CD8-positive, alpha-beta memory T cell (primary cell): ENCODE measurements around the gene RPL5. TPM values are rescaled to one million over a fixed set of nuclear protein-coding genes. Genes with fewer than 3 reads are reported as not detected.
"Not testable (repeated sequence)": the region's sequence is repeated elsewhere in the genome, so short reads cannot be mapped to it uniquely, and the experiment has no call there.

Experiments used
- CTCF ChIA-PET: fragments of 350-600 bp; sonication (Branson Sonifier 250); formaldehyde crosslinking; loops from one replicate; lab custom pipeline; 2021; ENCODE audit warnings: antibody characterized with exemption; lab: Charles Lee
- POLR2A ChIA-PET: fragments of 350-600 bp; sonication (Branson Sonifier 250); formaldehyde crosslinking; loops from one replicate; lab custom pipeline; 2021; ENCODE audit warnings: antibody characterized with exemption; lab: Charles Lee
- DNase-seq, 5 donors: peaks; one replicate each; pipeline versions ENCODE4 v3.0.0 to v3.0.0-alpha.2; 2020 to 2022; ENCODE audit warnings: mixed read lengths in 1 of 5
- H3K27ac ChIP-seq: one replicate; pipeline ENCODE4 v1.7.0; 2013; ENCODE audit warnings: low read depth, mild to moderate bottlenecking, low read length, moderate library complexity
- H3K27me3 ChIP-seq: 2 replicates; pipeline ENCODE4 v1.7.0; 2013; ENCODE audit warnings: low read length, mild to moderate bottlenecking; ENCODE audit not compliant: insufficient read depth, poor library complexity, severe bottlenecking
- H3K36me3 ChIP-seq: 2 replicates; pipeline ENCODE4 v1.7.0; 2013; ENCODE audit warnings: mild to moderate bottlenecking, low read length, moderate library complexity; ENCODE audit not compliant: insufficient read depth
- H3K4me1 ChIP-seq: 2 replicates; pipeline ENCODE4 v1.7.0; 2013; ENCODE audit warnings: mild to moderate bottlenecking, low read length, moderate library complexity; ENCODE audit not compliant: insufficient read depth
- H3K4me3 ChIP-seq: 2 replicates; pipeline ENCODE4 v1.7.0; 2013; ENCODE audit warnings: mild to moderate bottlenecking, low read length
- H3K9me3 ChIP-seq: 2 replicates; pipeline ENCODE4 v1.7.0; 2013; ENCODE audit warnings: mild to moderate bottlenecking, low read length
- H3K27ac Mint-ChIP-seq, 8 donors: one replicate each; pipeline ENCODE4 v1.8.0; 2020 to 2021; ENCODE audit warnings: mixed read lengths in 8 of 8, mild to moderate bottlenecking in 6 of 8, inconsistent platforms in 3 of 8, moderate library complexity in 3 of 8
- H3K27me3 Mint-ChIP-seq, 2 donors: one replicate each; pipeline ENCODE4 v1.8.0; 2020 to 2021; ENCODE audit warnings: mixed read lengths in 2 of 2, mild to moderate bottlenecking in 1 of 2, moderate library complexity in 1 of 2
- H3K36me3 Mint-ChIP-seq, 3 donors: one replicate each; pipeline ENCODE4 v1.8.0; 2020 to 2021; ENCODE audit warnings: mixed read lengths in 3 of 3, inconsistent platforms in 1 of 3, mild to moderate bottlenecking in 1 of 3
- H3K4me1 Mint-ChIP-seq, 3 donors: one replicate each; pipeline ENCODE4 v1.8.0; 2020 to 2021; ENCODE audit warnings: mixed read lengths in 3 of 3, inconsistent platforms in 1 of 3, mild to moderate bottlenecking in 1 of 3
- H3K4me3 Mint-ChIP-seq, 7 donors: one replicate each; pipeline ENCODE4 v1.8.0; 2020 to 2021; ENCODE audit warnings: mixed read lengths in 7 of 7, mild to moderate bottlenecking in 6 of 7, moderate library complexity in 4 of 7, inconsistent platforms in 2 of 7
- H3K9me3 Mint-ChIP-seq, 5 donors: one replicate each; pipeline ENCODE4 v1.8.0; 2020 to 2022; ENCODE audit warnings: mixed read lengths in 5 of 5, mild to moderate bottlenecking in 3 of 5, moderate library complexity in 2 of 5, inconsistent platforms in 1 of 5
- polyA plus RNA-seq: library from polyadenylated mRNA; unstranded; fragments of 300-500 nt; fragmentation: Illumina TruSeq; gene quantifications from one replicate; pipeline ENCODE4 v1.2.3, GENCODE V29; 2021
- total RNA-seq, 2 experiments: library from RNA; stranded (reverse); gene quantifications; one replicate each; pipeline ENCODE4 v1.2.3, GENCODE V29; 2021

Gene RPL5
- total RNA-seq (1,000 to 10,000 TPM; 1,428 to 1,468 TPM), polyA plus RNA-seq (2,256 TPM)

DNA sequence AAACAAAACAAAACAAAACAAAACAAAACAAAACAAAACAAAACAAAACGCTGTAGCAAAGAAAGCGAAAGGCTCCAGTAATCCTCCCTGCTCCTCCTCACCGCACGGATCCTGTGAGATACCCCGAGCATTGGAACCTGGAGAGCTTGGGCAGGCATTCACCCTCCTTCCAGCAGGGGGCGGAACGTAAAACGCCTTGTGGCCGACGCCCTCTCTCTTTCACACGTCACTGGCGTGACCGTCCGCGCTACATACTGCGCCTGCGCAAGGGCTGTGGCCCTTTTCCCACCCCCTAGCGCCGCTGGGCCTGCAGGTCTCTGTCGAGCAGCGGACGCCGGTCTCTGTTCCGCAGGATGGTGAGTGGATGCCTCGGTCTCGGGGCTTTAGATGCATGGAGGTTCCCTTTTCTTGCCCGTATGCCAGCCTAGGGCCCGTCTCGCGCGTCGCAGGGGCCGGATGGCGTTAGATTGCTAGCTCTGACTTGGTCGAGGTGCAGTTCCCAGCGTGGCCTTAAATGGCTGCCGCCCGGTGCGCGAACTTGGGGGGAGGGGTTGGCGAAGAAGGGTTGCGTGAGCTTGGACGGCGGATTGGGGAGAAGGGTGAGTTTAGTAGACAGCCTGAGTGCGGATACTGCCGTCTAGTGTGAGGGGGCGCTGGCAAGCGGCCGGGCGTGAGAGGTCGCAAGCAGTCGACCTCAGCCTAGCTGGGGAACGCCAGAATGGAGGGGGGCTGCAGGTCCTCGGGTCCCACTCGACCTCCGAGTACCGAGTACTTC lies at the start of gene RPL5:
Gene RPL5, plus strand, starts transcription at position 279 of the 775 bp plus-strand sequence. Its CDS starts 75 bp downstream, at position 354.
- no peaks in the 10 kb centered on the region for H3K27me3 ChIP-seq
- Mint-ChIP-seq H3K4me1 (peaks cover 45 to 56% (median 49%) of the 10 kb centered on the region in 3 donors), H3K36me3 (peaks cover 4 to 50% (median 16%) of the 10 kb centered on the region in 3 donors), H3K27me3 (peaks cover 0 to 2% of the 10 kb centered on the region in 2 donors), H3K27ac (peak within 1 kb of the TSS; percentile 94 to 100 (median 98)), H3K4me3 (peak within 1 kb of the TSS; percentile 93 to 99 (median 98)), H3K9me3 (peaks cover 0 to 1% (median 0%) of the 10 kb centered on the region in 5 donors)
- peak within 1 kb of the TSS; percentile 90 for H3K27ac ChIP-seq
- H3K4me1 ChIP-seq = peaks cover 44% of the 10 kb centered on the region
- peak; percentile 95 to 99 (median 98) for DNase-seq
- CTCF ChIA-PET = interaction anchor here (0.9 to 2.4 kb wide), 26 partner anchors 10 to 751 kb away, joined by 3 to 27 read pairs (median 4); partner anchors contain the start of genes BTBD8, DIPK1A, DR1 and EVI5
- H3K36me3 ChIP-seq = peaks cover 30% of the 10 kb centered on the region
- H3K9me3 ChIP-seq = no peaks in the 10 kb centered on the region
- H3K4me3 ChIP-seq = peak within 1 kb of the TSS; percentile 69
- POLR2A ChIA-PET = interaction anchor here (0.6 to 2.3 kb wide), 13 partner anchors 10 to 1811 kb away, joined by 3 to 40 read pairs (median 3); partner anchors contain the start of genes ABCD3, DIPK1A, EVI5 and ZNF644

DNA sequence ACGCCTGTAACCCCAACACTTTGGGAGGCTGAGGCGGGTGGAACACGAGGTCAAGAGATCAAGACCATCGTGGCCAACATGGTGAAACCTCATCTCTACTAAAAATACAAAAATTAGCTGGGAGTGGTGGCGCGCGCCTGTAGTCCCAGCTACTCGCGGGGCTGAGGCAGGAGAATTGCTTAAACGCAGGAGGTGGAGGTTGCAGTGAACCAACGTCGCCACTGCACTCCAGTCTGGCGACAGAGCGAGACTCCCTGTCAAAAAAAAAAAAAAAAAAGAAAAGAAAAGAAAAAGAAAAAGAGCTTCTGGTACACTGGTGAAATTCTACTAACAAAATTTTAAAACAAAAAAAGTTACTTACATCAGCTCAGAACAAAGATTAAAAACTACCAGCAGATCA lies 48.3 kb upstream of the RPL5 start:
- H3K9me3 ChIP-seq, H3K9me3 Mint-ChIP-seq, H3K27me3 ChIP-seq, POLR2A ChIA-PET, DNase-seq, H3K36me3 Mint-ChIP-seq, H3K4me3 ChIP-seq, H3K36me3 ChIP-seq: not testable (repeated sequence)
- H3K27me3 Mint-ChIP-seq = peaks cover 54 to 72% of the 10 kb centered on the region in 2 donors
- CTCF ChIA-PET = interaction anchor here (0.9 kb wide), 1 partner anchor 297 kb away, joined by 3 read pairs; no protein-coding TSS in a partner anchor
- H3K27ac Mint-ChIP-seq = peak overlapping the region in 3 of 8 donors; percentile 13 to 59 (median 13)
- Histone ChIP-seq H3K27ac (peak overlapping the region; percentile 3), H3K4me1 (peaks cover 18% of the 10 kb centered on the region)
- H3K4me3 Mint-ChIP-seq = peak overlapping the region; percentile 69 to 84 (median 81)
- H3K4me1 Mint-ChIP-seq = peaks cover 18 to 26% (median 18%) of the 10 kb centered on the region in 3 donors

DNA sequence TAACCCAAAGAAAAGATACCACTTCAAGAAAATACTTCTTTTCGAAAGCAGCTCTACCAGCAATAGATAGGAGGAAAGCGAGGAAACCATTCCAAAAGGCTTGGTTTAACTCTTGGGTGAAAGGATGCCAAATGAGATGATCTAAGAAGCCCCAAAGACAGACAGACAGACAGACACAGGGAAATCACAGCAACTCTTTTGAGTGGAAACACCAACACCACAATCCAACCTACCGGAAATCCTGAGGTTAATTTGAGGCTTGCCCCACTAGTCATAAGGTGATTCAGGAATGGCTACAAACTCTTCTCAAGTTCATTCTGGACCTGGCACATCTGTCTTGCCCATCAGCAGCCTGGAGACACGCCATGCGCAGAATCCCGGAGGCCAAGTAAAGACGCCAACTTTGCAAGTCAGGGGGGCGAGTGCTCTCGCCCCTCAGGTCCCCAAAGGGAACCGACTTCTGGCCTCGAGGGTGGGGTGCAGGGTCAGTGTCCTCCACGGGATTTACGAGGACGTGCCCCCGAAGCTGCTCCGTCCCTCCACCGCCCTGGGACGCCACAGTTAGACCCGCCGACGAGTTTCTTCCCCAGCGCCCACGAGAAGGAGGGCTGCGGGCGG lies 47.7 kb upstream of the RPL5 start:
- Histone ChIP-seq H3K27ac (peak overlapping the region; percentile 3), H3K4me3 (peak overlapping the region; percentile 52)
- H3K27me3 Mint-ChIP-seq = peaks cover 50 to 66% of the 10 kb centered on the region in 2 donors

DNA sequence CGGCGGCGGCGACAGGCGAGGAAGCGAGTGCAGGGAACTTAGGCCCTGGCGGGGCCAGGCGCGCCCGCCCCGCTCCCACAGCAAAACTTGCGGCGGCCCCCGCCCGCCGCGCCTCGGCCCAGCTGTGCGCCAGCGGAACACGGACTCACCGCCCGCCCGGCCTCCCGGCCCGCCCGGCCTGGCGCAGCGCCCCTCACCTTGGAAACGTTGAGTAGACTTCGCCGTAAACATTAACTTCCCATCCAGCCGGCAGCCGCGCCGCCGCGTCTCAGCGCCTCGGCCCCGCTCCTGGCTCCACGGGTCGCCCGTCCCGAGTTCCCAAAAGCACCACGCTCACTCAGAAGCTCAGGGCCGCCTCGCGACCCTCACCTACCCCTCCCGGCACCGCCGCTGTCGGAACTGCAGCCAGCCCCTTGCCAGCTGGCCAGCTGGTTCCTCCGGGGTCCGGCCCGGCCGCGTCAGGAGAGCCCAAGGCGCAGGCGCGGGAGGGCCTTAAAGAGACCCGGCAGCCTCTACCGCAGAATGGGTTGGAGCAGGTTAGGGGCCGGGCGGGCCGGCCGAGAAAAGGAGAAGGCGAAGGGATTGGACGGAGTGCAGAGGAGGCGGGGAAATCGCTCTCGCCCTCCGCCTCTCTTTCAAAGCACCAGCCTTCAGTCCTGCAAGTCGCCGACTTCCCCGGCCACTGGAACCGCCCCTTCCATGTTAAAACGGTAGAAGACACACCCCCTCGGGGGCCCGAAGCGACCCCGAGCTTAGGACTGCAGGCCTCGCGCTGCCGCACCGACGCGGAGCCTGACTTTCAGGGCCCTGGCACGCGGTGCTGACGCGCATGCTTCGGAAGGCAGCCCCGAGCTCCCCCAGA lies 47.0 kb upstream of the RPL5 start, which contains the start of gene EVI5:
Gene EVI5, minus strand, starts transcription at position 470 of the 862 bp plus-strand sequence. CDS start 48,562 bp downstream, outside the sequence.
- no peaks in the 10 kb centered on the region for H3K9me3 ChIP-seq
- peaks cover 18% of the 10 kb centered on the region for H3K4me1 ChIP-seq
- H3K27me3 ChIP-seq = peaks cover 9% of the 10 kb centered on the region
- peak within 1 kb of the TSS; percentile 52 for H3K4me3 ChIP-seq
- H3K36me3 Mint-ChIP-seq = no peaks in the 10 kb centered on the region
- POLR2A ChIA-PET = interaction anchor here (0.7 to 1.4 kb wide), 2 partner anchors 9 to 47 kb away, joined by 3 to 4 read pairs; partner anchors contain the start of gene RPL5
- peak within 1 kb of the TSS; percentile 71 to 87 (median 81) for H3K4me3 Mint-ChIP-seq
- peak within 1 kb of the TSS; percentile 54 for H3K27ac ChIP-seq
- H3K36me3 ChIP-seq = no peaks in the 10 kb centered on the region
- CTCF ChIA-PET = interaction anchor here (1.2 to 1.5 kb wide), 2 partner anchors 34 to 47 kb away, joined by 4 to 6 read pairs; partner anchors contain the start of gene RPL5
- H3K27ac Mint-ChIP-seq = peak within 1 kb of the TSS in 4 of 8 donors; percentile 13 to 59 (median 16)
- peaks cover 0 to 2% (median 0%) of the 10 kb centered on the region in 5 donors for H3K9me3 Mint-ChIP-seq
- peaks cover 52 to 64% of the 10 kb centered on the region in 2 donors for H3K27me3 Mint-ChIP-seq
- H3K4me1 Mint-ChIP-seq = peaks cover 18 to 26% (median 18%) of the 10 kb centered on the region in 3 donors
- peak; percentile 13 to 65 (median 38) for DNase-seq

More for the DNA sequence above, 47.7 kb upstream of the RPL5 start:
- peaks cover 18 to 26% (median 18%) of the 10 kb centered on the region in 3 donors for H3K4me1 Mint-ChIP-seq
- peaks cover 9% of the 10 kb centered on the region for H3K27me3 ChIP-seq
- peak overlapping the region in 4 of 8 donors; percentile 13 to 59 (median 16) for H3K27ac Mint-ChIP-seq
- DNase-seq = peak in 4 of 5 donors; percentile 23 to 48 (median 36)
- no peaks in the 10 kb centered on the region for H3K36me3 ChIP-seq
- no peaks in the 10 kb centered on the region for H3K9me3 ChIP-seq
- H3K4me3 Mint-ChIP-seq = peak overlapping the region; percentile 69 to 84 (median 81)
- H3K36me3 Mint-ChIP-seq = no peaks in the 10 kb centered on the region
- H3K9me3 Mint-ChIP-seq = peaks cover 0 to 2% (median 0%) of the 10 kb centered on the region in 5 donors
- peaks cover 18% of the 10 kb centered on the region for H3K4me1 ChIP-seq
- CTCF ChIA-PET = interaction anchor here (0.9 to 1.5 kb wide), 2 partner anchors 35 to 296 kb away, joined by 3 to 4 read pairs; no protein-coding TSS in a partner anchor
- POLR2A ChIA-PET = no interaction called here

DNA sequence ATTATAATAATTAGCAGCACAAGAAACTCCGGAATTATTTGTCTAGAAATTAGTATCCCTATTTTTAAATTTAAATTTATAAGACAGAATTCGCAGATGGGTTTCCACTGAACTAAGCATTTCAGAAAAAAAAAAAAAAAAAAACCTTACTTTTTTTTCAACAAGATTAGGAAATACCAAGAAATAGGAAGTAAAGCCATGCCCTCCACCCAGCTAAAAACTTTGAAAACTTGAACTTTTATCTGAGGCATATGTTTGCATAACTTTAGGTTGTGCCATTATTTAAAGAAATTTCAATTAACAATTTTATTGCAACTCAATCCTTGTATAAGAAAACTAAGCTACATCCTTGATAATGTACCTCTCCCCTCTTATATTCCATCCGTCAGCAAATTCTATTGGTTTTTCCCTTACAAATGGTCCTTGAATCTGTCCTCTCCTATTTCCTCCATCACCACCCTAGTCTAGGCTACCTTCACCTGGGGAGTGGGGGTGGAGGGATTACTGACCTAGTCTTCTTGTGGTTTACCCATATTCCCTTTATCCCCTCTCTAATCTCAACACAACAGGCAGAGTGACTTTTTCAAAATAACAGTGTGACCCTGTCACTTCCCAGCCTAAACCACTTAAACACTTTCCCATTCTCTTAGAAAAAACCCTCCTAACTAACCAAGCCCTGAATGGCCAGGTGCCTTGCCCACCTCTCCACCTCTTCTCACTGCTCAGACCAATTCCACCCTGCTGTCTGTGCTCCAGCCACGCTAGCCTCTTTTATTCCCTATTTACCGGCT lies 45.5 kb upstream of the RPL5 start:
- H3K4me1 Mint-ChIP-seq = peaks cover 18 to 26% (median 18%) of the 10 kb centered on the region in 3 donors
- H3K27me3 ChIP-seq = peaks cover 9% of the 10 kb centered on the region
- peaks cover 48 to 63% of the 10 kb centered on the region in 2 donors for H3K27me3 Mint-ChIP-seq
- H3K9me3 Mint-ChIP-seq = peaks cover 0 to 2% (median 0%) of the 10 kb centered on the region in 5 donors
- H3K36me3 Mint-ChIP-seq = no peaks in the 10 kb centered on the region
- no peaks in the 10 kb centered on the region for H3K9me3 ChIP-seq
- peak overlapping the region in 5 of 7 donors; percentile 4 to 79 (median 42) for H3K4me3 Mint-ChIP-seq
- peak overlapping the region; percentile 21 for H3K27ac ChIP-seq
- H3K27ac Mint-ChIP-seq = no peak overlapping the region
- POLR2A ChIA-PET = interaction anchor here (1.4 kb wide), 1 partner anchor 46 kb away, joined by 4 read pairs; the partner anchor contains the start of gene RPL5
- no peaks in the 10 kb centered on the region for H3K36me3 ChIP-seq
- CTCF ChIA-PET = no interaction called here
- no peak for DNase-seq
- peaks cover 18% of the 10 kb centered on the region for H3K4me1 ChIP-seq
- H3K4me3 ChIP-seq = no peak overlapping the region

DNA sequence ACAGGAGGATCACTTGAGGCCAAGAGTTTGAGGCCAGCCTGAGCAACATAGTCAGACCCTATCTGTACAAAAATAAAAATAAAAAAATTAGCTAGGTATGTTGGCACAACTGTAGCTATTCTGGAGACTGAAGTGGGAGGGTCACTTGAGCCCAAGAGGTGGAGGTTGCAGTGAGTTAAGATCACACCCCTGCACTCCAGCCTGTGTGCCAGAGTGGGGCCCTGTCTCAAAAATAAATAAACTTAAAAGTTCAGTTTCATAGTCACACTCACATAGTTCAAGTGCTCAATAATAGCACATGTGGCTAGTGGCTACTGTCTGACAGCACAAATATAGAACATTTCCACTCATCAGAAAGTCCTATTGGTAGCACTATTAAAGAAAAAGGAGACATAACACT lies 41.8 kb upstream of the RPL5 start:
- ChIA-PET CTCF (interaction anchor here (0.6 kb wide), 1 partner anchor 169 kb away, joined by 3 read pairs; no protein-coding TSS in a partner anchor), POLR2A (no interaction called here)
- Histone ChIP-seq H3K4me1 (peaks cover 5% of the 10 kb centered on the region), H3K4me3 (no peak overlapping the region), H3K27ac (no peak overlapping the region), H3K27me3 (no peaks in the 10 kb centered on the region), H3K9me3 (no peaks in the 10 kb centered on the region), H3K36me3 (no peaks in the 10 kb centered on the region)
- H3K4me1 Mint-ChIP-seq = peaks cover 5 to 6% (median 5%) of the 10 kb centered on the region in 3 donors
- H3K36me3 Mint-ChIP-seq = no peaks in the 10 kb centered on the region
- H3K9me3 Mint-ChIP-seq = no peaks in the 10 kb centered on the region
- H3K27ac Mint-ChIP-seq = no peak overlapping the region
- no peak for DNase-seq
- H3K27me3 Mint-ChIP-seq = peaks cover 28 to 65% of the 10 kb centered on the region in 2 donors
- no peak overlapping the region for H3K4me3 Mint-ChIP-seq
